HG03432 (cell line): ENCODE measurements around the gene EBP.
A peak's percentile ranks its signal among the peaks of the same experiment; 100 is the strongest.

Source experiments
- ATAC-seq: cut with Tn5 transposase; IDR thresholded peaks from one replicate; pipeline ENCODE4 v1.9.1; 2021; ENCODE audit warnings: mild to moderate bottlenecking, moderate library complexity; ENCODE audit not compliant: unreplicated experiment

EBP gene

DNA sequence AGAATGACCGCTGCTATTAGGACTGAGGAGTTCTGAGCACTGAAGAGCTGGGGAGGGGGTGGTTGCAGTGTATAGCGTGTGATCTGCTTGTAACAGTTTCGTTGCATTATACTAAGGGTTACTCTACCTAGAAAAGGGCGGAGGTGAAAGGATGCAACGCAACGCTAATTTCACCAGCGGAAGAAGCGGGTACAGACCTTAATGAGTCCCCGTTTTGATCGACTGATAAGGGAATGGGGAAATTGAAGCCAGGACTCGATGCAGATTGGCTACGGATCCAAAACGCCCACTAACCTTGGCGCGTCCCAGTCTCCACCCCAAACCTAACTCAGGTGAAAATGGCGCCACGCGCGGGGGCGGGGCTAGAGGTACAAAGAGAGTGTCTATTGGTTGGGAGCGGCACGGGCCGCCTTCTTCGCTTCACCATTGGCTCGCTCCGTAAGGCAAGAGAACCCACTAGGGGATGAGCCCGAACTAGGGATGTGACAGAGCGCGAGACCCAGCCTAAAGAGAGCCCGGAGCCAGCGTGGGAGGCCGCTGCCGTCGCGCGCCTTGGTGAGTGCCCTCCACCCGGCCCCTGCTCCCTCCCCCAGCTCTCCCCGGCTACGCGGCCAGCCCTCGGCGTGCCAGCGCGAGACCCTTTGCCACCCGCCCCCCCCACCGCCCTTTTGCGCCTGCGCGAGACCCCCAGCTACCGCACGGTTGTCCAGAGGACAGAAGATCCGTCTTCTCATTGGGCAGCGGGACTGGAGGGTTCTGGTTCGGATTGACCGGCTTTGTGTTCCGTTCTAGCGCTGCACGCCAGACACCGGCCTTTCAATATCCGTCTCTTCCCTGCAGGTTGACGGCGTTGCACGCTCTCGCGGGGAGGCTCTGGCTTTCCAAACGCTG is at the start of gene EBP:
Gene EBP (plus strand): TSS at position 456 of the 891 bp plus-strand sequence. CDS start 1,964 bp downstream, outside the sequence.
- ATAC-seq = peak; percentile 97

- no peak for ATAC-seq
Measured at GRCh38 chrX:48472225-48472624, 49.4 kb upstream of the EBP start.

- no peak for ATAC-seq
Measured at GRCh38 chrX:48472851-48473703, 48.5 kb upstream of the EBP start.

- ATAC-seq = no peak
Measured at GRCh38 chrX:48473704-48473990, 48.0 kb upstream of the EBP start.

DNA sequence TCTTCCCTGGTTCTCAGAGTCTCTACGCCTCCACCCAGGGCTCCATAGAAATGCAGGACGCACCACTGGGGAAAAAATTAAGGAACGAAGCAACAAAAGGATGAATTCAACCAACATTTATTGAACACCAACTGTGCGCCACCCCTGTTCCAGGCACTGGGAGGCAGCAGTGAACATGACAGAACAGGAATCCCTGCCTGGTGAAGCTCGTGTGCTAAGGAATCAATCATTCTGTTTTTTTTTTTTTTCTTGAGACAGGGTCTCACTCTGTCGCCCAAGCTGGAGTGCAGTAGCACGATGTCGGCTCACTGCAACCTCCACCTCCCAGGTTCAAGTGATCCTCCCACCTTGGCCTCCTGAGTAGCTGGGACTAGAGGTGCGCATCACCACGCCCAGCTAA is 47.5 kb upstream of the EBP start:
- no peak for ATAC-seq

GRCh38 chrX:48474581-48474980 is 47.0 kb upstream of the EBP start:
- ATAC-seq = no peak

- no peak for ATAC-seq
Measured at GRCh38 chrX:48475296-48475695, 46.3 kb upstream of the EBP start.

- ATAC-seq = peak; percentile 96
Measured at GRCh38 chrX:48475774-48476577, 45.6 kb upstream of the EBP start, which contains the start of gene FTSJ1. Gene FTSJ1 (plus strand): TSS chrX:48476199. CDS start chrX:48478048, 1,849 bp downstream.

DNA sequence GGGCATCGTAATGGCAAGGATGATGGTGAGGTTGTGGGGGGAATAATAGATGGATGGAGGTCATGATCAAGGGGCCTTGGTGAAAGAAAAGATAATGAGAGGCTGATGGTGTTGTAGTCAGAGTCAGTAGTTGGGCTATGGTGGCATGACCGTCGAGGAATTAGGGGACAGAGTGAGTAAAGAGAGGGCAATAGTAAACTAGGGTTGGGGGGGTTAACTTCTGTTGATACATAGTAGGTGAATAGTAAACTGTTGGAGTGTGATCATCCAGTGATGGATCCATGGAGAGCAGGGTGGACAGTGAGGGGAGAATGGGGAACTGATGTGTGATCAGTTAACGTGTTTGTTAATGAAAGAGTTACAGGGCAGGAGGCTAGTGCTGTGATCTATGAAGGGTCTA is 44.7 kb upstream of the EBP start:
- ATAC-seq = no peak

GRCh38 chrX:48477960-48478755 is 43.5 kb upstream of the EBP start:
- no peak for ATAC-seq

DNA sequence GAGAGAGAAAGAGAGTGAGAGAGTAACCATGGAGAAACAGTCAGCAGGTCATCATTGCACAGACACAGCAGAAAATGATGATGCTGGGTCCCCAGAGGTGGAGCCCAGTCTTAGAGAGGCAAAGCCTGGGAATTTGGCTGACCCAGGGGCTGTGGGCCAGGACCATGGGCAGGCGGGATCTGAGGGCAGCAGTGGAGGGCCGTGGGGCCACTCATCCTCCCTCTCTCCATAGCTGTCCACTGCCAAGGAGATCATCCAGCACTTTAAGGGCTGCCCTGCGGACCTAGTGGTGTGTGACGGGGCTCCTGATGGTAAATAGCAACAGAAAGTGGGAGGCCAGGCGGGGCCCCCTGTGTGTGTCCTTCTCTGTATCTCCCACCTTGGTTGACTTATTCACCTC is 42.8 kb upstream of the EBP start:
- no peak for ATAC-seq

GRCh38 chrX:48480142-48480541 is 41.5 kb upstream of the EBP start:
- ATAC-seq = no peak

DNA sequence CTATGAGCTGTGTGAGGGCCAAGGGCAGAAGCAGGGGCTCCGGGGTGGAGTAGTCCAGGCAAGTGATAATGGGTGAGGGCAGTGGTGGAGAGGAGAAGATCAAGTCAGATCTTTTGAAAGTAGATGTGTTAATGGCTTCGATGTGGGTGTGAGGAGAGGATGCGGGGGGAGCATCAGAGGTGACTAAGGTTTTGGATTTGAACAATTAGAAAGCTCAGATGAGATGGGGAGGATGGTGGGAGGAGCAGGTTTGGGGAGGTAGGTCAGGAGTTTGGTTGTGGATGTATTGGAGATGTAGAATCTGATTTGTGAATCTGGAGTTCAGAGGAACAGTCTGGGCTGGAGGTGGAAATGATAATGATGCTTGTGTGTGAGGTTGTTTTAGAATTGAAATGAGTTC is 41.0 kb upstream of the EBP start:
- no peak for ATAC-seq

DNA sequence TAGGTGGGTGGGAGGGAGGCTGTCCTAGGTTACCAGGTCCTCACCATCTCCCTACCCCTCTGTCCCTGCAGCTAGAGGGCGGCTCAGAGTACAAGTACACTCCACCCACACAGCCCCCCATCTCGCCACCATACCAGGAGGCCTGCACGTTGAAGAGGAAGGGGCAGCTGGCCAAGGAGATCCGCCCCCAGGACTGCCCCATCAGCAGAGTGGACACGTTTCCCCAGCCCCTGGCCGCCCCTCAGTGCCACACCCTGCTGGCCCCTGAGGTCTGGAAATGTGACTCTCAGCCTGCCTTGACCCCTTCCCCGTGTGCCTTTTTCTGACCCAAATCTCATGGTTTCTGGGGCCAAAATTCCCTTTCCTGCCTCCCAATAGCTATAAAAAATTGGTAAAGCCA is 39.1 kb upstream of the EBP start:
- no peak for ATAC-seq

GRCh38 chrX:48487362-48487798 is 34.2 kb upstream of the EBP start:
- ATAC-seq = no peak

GRCh38 chrX:48488034-48488433 is 33.6 kb upstream of the EBP start:
- no peak for ATAC-seq

- ATAC-seq = no peak
Measured at GRCh38 chrX:48489296-48489695, 32.3 kb upstream of the EBP start.

DNA sequence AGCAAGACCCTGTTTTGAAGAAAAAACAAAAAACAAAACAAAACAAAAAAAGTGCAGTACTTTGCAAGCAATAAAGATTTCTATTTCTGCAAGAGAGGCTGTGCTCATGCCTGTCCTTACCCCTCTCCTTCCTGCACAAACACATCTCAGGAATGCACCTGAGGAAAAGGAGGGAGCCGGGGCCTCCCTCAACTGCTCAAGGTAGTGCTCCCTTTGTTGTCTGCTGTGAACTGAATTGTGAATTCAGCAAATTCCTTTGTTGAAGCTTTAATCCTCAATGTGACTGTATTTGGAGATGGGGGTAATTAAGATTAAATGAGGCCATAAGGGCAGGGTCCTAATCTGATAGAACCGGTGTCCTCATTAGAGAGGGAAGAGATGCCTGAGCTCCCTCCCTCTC is 31.7 kb upstream of the EBP start:
- ATAC-seq = no peak

DNA sequence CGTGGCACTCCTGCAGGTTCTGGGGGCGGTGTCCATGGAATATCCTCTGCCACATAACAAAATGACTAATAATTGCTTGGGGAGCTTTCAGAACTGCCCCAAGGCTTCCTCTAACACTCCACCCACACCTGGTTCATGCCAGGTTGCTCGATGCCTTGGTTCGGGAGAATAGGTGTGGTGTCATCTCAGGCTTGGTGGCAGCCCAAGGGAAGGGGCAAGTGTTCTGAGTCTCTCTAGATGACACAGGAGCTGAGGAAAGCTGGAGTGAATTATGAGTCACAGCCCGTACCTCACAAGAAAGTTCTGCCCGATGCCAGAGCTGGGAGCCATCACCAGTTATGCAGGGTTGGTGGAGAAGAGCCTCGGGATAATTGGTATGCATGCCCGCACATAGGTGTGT is 30.9 kb upstream of the EBP start:
- no peak for ATAC-seq

DNA sequence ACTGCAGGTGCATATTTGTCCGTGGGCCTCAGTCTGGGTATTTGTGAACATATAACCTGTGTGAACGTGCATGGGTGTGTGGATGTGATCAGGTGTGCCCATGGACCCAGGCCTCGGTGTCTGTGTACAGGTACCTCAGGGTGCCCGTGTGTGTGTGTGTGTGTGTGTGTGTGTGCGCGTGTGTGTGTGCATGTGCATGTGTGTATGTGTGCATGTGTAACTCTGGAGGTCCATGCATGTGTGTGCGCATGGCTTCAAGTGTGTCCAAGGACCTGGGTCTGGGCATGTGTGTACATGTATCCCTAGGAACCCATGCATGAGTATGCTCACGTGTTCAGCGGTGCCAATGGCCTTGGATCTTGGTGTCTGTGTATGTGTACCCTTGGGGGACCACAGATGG is 29.8 kb upstream of the EBP start:
- no peak for ATAC-seq
